DND-41 (cell line): ENCODE data around the gene TMEM59L.
A peak's percentile ranks its signal among the peaks of the same experiment; 100 is the strongest.

Experiments used
- ATAC-seq: fragments of 200-7000 bp; cut with Tn5 transposase; 3 replicates; pipeline ENCODE4 v1.9.1; 2021; ENCODE audit warnings: low read depth; ENCODE audit not compliant: insufficient read depth
- DNase-seq: peaks from one replicate; pipeline ENCODE4 v3.0.0-alpha.2; 2020
- H2AFZ ChIP-seq: 2 replicates; pipeline ENCODE4 v1.6.0; 2012; ENCODE audit warnings: low read depth, low read length
- H3K27ac ChIP-seq: 2 replicates; pipeline ENCODE4 v1.5.1; 2012; ENCODE audit warnings: low read length, inconsistent platforms
- H3K27me3 ChIP-seq: fragments of 200-600 bp; sonication (generic); 2 replicates; pipeline ENCODE4 v1.6.0; 2012; ENCODE audit warnings: low read length, mild to moderate bottlenecking, inconsistent platforms; ENCODE audit not compliant: insufficient read depth, poor library complexity
- H3K36me3 ChIP-seq: 2 replicates; pipeline ENCODE4 v1.5.1; 2012; ENCODE audit warnings: low read length, inconsistent platforms; ENCODE audit not compliant: insufficient read depth
- H3K4me1 ChIP-seq: 2 replicates; pipeline ENCODE4 v1.5.1; 2012; ENCODE audit warnings: mild to moderate bottlenecking, low read length; ENCODE audit not compliant: insufficient read depth
- H3K4me2 ChIP-seq: 2 replicates; pipeline ENCODE4 v1.6.0; 2012; ENCODE audit warnings: mild to moderate bottlenecking, moderate library complexity, low read length, inconsistent platforms; ENCODE audit not compliant: insufficient read depth
- H3K4me3 ChIP-seq, 2 experiments: fragments of 200-600 bp in 1 of 2; shearing (Covaris generic) in 1 of 2; 2 replicates each; pipeline ENCODE4 v1.5.1; 2012 to 2016; ENCODE audit warnings: inconsistent platforms in 2 of 2, low read length in 2 of 2, mild to moderate bottlenecking in 2 of 2, low read depth in 1 of 2, moderate library complexity in 1 of 2
- H3K79me2 ChIP-seq: 2 replicates; pipeline ENCODE4 v1.6.0; 2012; ENCODE audit warnings: low read length, inconsistent platforms; ENCODE audit not compliant: insufficient read depth
- H3K9ac ChIP-seq: 2 replicates; pipeline ENCODE4 v1.6.0; 2012; ENCODE audit warnings: low read depth, mild to moderate bottlenecking, inconsistent platforms, low read length, moderate library complexity
- H3K9me3 ChIP-seq: 2 replicates; pipeline ENCODE4 v1.5.1; 2012; ENCODE audit warnings: low read length, moderate library complexity, mild to moderate bottlenecking, inconsistent platforms; ENCODE audit not compliant: insufficient read depth, severe bottlenecking
- H4K20me1 ChIP-seq: 2 replicates; pipeline ENCODE4 v1.6.0; 2012; ENCODE audit warnings: low read length; ENCODE audit not compliant: insufficient read depth
- EZH2 ChIP-seq: IDR thresholded peaks from 3 replicates; pipeline ENCODE4 v1.6.1; 2012; ENCODE audit warnings: borderline replicate concordance, low read depth, mild to moderate bottlenecking, moderate library complexity, low read length, inconsistent platforms; ENCODE audit not compliant: severe bottlenecking
- TF ChIP-seq, protein P1 (sequence below): IDR thresholded peaks from 2 replicates; pipeline ENCODE4 v1.5.1; 2012; ENCODE audit warnings: borderline replicate concordance, low read length, moderate library complexity, mild to moderate bottlenecking; ENCODE audit not compliant: poor library complexity, severe bottlenecking; ENCODE audit errors: extremely low read depth

The TMEM59L gene

DNA sequence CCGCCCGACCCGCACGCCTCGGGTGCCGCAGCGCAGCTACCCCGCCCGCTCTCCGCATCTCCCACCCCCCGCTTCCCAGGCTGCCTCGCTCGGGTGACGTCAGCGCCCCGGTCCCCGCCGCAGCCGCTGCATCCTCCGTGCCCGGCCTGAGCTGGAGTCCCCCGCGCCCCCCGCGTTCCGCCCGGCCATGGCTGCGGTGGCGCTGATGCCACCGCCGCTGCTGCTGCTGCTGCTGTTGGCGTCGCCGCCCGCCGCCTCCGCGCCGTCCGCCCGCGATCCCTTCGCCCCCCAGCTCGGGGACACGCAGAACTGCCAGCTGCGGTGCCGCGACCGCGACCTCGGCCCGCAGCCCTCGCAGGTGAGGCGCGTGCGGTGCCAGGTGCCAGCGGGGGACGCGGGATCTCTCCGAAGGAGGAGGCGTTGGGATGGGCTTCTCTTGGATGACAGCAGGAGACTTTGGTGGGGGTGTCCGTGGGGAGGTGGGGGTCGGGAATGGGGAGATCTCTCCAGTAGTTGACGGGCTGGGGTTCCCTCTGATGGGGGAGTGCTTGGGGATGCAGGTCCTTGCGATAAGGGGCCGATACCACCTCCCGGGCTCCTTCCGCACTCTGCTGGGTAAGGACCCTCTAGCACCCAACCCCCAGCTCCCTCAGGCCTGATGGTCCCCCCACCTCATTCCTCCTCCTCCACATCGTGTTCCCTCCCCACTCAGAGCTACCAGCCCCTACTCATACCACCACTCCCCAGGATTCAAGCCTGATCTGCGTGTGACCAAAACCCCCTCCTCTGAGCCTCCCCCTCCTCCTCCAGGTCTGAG is at the start of gene TMEM59L:
Gene TMEM59L, plus strand, starts transcription at position 99 of the 817 bp plus-strand sequence. Its CDS starts 89 bp downstream, at position 188.
- H2AFZ ChIP-seq: peak within 1 kb of the TSS; percentile 66
- H3K36me3 ChIP-seq: no peaks in the 10 kb centered on the region
- no peak within 1 kb of the TSS for H3K27ac ChIP-seq
- DNase-seq (peak; percentile 50), ATAC-seq (peak; percentile 74)
- peak within 1 kb of the TSS; percentile 77 for H3K4me2 ChIP-seq
- H3K79me2 ChIP-seq: no peaks in the 10 kb centered on the region
- peaks cover 12% of the 10 kb centered on the region for H3K4me1 ChIP-seq
- H3K4me3 ChIP-seq: peak within 1 kb of the TSS in 1 of 2 experiments; percentile 56; a peak in 3 of 4 replicates
- TF ChIP-seq, protein P1, sequence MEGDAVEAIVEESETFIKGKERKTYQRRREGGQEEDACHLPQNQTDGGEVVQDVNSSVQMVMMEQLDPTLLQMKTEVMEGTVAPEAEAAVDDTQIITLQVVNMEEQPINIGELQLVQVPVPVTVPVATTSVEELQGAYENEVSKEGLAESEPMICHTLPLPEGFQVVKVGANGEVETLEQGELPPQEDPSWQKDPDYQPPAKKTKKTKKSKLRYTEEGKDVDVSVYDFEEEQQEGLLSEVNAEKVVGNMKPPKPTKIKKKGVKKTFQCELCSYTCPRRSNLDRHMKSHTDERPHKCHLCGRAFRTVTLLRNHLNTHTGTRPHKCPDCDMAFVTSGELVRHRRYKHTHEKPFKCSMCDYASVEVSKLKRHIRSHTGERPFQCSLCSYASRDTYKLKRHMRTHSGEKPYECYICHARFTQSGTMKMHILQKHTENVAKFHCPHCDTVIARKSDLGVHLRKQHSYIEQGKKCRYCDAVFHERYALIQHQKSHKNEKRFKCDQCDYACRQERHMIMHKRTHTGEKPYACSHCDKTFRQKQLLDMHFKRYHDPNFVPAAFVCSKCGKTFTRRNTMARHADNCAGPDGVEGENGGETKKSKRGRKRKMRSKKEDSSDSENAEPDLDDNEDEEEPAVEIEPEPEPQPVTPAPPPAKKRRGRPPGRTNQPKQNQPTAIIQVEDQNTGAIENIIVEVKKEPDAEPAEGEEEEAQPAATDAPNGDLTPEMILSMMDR: no peak
- peak; percentile 82 for TF ChIP-seq EZH2
- H3K9ac ChIP-seq: peak within 1 kb of the TSS; percentile 46; the same call in 1 of the 2 replicates
- peaks cover 35% of the 10 kb centered on the region for H3K27me3 ChIP-seq
- H3K9me3 ChIP-seq: no peaks in the 10 kb centered on the region
- H4K20me1 ChIP-seq: peaks cover 2% of the 10 kb centered on the region; the same call in 1 of the 2 replicates

DNA sequence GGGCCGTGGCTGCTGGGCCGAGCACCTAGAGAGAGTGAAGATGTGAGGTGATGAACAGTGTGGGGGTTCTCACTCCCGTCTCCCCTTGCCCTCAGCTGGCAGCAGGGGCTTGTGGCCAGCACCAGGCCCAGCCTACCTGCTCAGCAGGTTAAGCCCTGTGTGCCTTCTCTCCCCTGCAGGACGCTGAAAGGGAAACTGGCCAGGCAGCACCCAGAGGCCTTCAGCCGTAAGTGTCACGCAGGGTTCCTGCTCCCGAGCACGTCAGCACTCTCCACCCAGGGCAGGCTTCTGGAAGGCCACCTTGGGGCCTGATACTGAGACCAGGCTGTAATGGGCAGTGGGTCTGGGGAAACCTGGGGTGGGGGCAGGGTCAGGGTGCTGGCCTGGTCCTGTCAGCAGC is 45.7 kb upstream of the TMEM59L start:
- Histone ChIP-seq H3K79me2 (peaks cover 3% of the 10 kb centered on the region), H3K36me3 (peaks cover 77% of the 10 kb centered on the region), H3K4me2 (no peak overlapping the region), H3K4me1 (peaks cover 9% of the 10 kb centered on the region), H3K27me3 (no peaks in the 10 kb centered on the region), H3K9ac (no peak overlapping the region), H3K27ac (no peak overlapping the region), H4K20me1 (peaks cover under 1% of the 10 kb centered on the region; the same call in 1 of the 2 replicates), H3K9me3 (no peaks in the 10 kb centered on the region), H3K4me3 (no peak overlapping the region), H2AFZ (no peak overlapping the region)
- DNase-seq (no peak), ATAC-seq (no peak)
- no peak for TF ChIP-seq EZH2
- TF ChIP-seq, protein P1: no peak

DNA sequence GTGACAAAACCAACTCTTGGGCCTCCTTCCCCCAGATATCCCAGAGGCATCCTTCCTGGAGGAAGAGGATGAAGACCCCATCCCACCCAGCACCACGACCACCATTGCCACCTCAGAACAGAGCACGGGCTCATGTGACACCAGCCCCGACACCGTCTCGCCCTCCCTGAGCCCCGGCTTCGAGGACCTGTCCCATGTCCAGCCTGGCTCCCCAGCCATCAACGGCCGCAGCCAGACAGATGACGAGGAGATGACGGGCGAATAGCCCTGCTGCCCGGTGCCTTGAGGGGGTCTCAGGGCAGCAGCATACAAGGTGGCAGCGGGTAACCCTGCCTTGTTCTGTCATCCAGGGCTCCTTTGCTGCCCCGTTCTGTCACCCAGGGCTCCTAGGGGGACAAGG is 44.3 kb upstream of the TMEM59L start:
- peaks cover 73% of the 10 kb centered on the region for H3K36me3 ChIP-seq
- H3K27me3 ChIP-seq: no peaks in the 10 kb centered on the region
- no peak overlapping the region for H3K27ac ChIP-seq
- H3K9me3 ChIP-seq: no peaks in the 10 kb centered on the region
- peaks cover 20% of the 10 kb centered on the region for H3K4me1 ChIP-seq
- no peak for ATAC-seq
- no peak overlapping the region for H3K9ac ChIP-seq
- no peak for DNase-seq
- H3K79me2 ChIP-seq: peaks cover 17% of the 10 kb centered on the region
- no peak overlapping the region for H3K4me3 ChIP-seq
- H2AFZ ChIP-seq: no peak overlapping the region
- peaks cover 15% of the 10 kb centered on the region for H4K20me1 ChIP-seq
- TF ChIP-seq EZH2: no peak
- TF ChIP-seq, protein P1: no peak
- H3K4me2 ChIP-seq: no peak overlapping the region
